NCI-H510A treated with DMSO at 0.1 percent for 48 hours (cell line): ENCODE data around the gene MACROD2.

Experiments used
- DNase-seq: peaks from one replicate; lab custom pipeline; 2025; lab: John Stamatoyannopoulos, UW

The MACROD2 gene

DNA sequence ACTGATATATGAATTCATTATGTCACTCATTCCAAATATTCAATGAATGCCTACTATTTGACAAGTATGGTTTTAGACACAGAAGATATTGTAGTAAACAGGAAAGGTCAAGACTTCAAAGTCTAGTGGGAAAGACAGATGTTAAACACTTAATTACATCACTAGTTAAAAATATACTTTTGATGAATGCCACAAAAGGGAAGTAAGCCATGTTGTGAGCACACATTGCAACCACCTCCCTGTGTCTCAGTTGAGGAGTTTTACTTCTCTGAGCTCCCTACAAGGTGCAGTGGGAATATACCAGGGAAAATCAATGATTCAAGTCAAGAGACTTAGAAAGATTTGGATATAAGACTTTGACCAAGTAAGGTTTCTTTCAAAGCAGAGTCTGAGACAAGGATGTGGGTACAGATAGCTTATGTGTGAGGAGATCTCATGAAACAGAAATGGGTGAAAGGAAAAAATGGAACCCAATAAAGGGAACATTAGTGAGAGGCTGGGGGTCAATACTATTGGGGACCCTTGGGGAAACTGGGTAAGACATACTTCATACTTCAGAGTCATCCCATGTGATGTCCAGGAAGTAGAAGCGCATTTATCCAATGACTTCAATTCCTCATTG lies 2074.2 kb downstream of the MACROD2 start:
- DNase-seq = no peak

DNA sequence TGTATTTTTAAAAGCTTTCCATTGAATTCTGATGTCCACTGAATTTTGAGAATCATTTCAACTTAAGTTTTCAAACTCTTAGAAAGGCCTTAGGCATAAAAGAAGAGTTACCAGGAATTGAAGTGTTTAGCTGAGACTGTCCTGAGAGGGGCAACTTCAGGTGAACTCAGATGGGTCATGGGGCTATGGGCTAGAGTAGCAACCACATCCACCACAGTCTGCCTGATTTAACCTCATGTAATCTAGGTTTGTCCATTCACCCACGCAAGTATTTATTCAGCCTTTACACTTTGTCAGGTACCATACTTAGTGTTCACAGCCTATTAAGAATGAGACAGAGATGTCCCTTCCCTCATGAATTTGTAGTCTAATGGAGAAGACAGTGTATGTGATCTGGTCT lies 2076.9 kb downstream of the MACROD2 start:
- DNase-seq = no peak

DNA sequence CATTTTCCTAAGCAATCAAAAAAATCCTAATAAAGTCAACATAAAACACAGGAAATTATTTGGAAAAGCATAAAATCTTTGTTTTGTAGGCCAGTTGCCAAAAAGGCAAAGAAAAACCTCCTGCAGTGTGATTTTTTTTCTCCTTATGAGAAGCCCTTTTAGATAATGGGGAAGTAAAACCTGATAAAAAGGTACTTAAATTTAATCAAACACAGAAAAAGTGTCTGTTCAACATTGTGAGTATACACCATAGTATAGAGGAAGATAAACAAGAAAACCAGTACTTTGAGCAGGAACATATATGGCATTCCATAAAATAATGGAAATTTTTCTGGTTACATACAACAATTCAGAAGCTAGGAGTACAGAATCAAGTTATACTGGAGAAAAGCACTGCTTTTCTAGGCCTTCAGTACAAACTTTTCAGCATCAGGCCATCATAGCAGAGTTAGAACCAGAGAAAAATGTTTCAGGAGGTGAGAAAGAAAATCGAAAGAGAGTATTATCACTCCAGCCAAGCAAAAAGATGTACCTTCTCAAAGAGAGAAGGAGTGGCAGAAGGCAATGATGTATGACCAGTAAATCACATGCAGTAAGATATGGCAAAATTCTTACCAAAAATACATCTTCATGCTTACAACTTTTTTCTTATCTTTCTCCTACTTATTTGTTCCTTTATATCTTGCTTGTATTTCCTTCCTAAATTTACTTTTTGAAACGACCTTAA lies 2083.0 kb downstream of the MACROD2 start:
- DNase-seq = no peak

DNA sequence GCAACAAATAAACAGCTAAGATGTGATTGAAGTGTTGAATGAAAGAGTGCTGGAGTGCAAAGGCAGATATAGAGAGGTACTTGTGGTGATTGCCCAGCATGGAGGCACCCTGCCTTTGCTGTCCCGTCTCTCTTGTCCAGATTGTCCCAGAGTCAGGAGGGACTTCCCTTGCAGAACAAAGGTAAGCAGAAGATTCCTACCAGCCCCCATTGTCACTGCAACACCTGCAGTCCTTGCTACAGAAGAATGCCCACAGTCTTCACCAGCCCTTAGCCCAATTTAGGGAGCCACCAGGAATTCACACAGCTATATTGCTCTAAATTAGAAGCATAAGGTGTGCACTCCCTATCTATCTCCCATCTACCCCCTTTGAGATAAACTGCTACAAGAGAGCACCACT lies 2086.1 kb downstream of the MACROD2 start:
- no peak for DNase-seq

DNA sequence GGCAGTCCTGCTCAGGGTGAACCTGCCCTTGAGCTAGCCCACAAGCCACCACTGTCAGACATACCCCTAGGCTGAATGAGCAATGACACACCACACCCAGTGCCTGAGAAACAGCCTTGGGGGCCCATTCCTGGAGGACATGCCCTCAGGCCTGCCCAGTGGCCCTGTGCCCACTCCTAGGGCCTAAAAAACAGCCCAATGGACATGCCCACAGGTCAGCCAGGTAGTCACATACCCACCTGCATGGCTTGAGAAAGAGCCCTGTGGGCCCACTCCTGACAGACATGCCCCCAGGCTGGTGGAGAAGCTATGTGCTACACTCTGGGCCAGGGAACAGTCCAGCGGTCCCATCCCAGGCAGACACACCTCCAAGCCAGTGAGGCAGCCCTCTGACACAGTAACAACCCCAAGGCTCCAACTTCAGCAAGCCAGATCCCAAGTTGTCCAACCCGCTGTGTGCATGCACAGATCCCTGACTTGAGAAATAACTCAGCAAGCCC lies 2086.8 kb downstream of the MACROD2 start:
- no peak for DNase-seq

DNA sequence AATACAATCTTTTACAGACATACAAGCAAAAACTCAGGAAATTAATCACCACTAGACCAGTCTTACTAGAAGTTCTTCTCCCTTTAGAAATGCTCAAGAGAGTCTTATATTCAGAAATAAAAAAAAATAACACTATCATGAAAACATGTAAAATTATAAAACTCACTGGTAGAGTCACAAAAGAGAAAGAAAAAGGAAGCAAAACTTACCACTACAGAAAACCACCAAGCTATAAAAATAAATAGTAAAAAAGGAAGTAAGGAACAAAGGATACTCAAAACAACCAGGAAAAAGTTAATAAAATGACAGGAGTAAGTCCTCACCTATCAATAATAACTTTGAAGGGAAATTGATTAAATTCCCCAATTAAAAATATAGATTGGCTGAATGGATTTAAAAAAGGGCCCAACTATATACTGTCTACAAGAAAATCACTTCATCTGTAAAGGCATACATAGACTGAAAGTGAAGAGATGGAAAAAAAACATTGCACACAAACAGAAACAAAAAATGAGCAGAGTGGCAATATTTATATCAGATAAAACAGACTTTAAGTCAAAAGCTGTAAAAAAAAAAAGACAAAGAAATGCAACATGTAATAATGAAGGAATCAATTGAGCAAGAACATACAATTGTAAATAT lies 2088.4 kb downstream of the MACROD2 start:
- no peak for DNase-seq

DNA sequence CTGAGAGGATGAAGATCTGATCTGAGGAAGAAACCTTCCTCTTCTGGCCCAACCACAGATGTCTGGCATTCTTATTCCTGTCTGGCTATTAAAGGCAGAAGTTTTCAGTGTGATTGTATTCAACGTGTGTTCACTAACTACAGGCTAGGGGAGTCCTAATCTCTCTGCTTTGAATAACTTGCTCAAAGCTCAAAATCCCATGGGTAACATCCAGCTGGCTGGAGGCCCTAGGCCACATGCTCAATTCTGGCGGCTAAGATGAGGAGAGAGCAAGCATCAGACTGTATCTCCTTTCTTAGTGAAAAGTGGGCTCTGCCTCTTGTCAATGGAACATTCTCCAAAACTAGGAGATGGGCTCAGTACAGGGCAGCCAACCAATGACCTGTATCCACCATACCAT lies 2099.9 kb downstream of the MACROD2 start:
- DNase-seq = no peak

DNA sequence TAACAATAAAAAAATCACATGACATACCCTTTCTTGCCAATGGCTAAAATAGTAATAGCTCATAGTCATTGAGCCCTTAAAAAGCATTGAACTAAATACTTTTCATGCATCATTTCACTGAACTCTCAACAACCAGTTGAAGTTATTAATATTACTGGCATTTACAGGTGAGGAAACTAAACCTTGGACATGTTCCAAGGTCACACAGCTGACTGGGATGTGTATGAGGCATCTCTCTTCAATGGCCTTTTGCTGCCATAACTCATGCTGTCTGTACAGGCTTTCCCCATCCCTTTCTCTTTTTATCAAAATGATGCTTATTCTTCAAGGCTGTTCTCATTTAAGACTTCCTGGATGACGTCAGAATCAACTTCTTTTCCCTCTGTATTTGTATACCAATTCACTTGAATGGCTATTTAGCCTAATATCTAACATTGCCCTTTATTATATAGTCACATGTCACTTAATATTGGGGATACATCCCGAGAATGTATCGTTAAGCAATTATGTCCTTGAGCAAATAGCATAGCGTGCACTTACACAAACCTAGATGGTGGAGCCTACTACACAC lies 2101.5 kb downstream of the MACROD2 start:
- peak; percentile 64 for DNase-seq

DNA sequence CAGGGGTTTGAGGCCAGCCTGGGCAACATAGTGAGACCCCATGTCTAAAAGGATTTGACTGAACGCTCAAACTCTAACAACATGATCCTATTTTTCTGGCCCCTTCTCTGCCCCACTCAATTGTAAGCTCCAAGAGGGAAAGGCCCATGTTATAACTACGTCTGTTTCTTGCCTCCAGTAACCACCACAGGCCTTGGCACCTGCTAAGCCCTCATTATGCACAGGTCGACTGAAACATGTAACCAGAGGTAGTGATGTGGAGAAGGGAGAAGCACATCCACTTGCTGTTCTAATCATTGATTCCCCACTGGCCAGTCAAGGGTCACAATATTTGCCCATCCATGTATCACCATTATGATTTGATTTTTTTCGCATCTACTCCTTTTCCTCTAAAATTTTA lies 2102.5 kb downstream of the MACROD2 start:
- DNase-seq = no peak

DNA sequence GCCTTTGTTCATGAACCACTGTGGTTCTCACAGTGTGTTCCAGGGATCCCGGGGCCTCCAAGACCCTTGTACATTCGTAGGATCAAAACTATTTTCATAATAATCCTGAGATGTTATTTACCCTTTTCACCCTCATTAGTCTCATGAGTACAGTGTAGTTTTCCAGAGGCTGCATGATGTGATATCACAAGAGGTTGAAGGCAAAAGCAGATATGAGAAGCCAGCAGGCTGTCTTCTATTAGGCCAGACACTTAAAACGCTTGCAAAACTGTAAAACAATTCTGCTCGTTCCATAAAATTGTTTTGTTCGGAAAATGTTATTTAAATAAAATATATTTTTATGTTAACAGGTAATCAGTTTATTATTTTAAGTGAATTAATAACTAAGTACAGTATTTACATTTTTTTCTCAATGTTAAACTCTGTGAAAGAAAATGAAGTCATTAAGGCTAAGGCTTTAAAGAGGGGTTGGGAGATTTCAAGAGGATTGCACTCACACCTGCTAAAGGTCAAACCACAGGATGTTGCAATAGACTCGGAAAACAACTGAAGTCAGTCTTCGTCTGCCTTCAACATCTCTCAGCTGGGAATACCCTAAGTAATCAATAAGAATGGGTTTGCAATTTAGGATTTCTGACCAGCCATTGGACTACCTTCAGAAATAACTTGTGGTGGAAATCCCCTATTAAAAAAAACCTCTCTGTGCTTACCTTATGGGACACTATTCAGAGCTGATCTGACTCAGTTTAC lies 2103.7 kb downstream of the MACROD2 start:
- peak; percentile 81 for DNase-seq

DNA sequence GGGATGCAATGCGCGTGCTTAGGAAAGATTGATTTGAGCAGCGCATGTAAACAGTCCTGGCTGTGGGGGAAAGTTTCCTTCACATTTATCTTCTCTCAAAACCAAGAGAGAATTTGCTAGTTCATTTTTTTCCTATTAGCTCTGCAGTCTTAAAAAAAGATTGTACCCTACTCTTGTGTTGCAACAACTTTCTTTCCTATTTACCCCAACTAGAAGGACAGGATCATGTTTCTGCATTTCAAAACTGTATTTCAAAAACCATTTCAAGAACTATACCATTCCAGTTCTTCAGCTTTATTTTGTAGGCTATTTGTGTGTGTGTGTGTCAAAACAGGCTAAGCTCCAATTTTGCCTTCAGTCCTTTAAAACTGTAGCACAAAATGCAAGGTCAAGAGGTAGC lies 2104.8 kb downstream of the MACROD2 start:
- no peak for DNase-seq

DNA sequence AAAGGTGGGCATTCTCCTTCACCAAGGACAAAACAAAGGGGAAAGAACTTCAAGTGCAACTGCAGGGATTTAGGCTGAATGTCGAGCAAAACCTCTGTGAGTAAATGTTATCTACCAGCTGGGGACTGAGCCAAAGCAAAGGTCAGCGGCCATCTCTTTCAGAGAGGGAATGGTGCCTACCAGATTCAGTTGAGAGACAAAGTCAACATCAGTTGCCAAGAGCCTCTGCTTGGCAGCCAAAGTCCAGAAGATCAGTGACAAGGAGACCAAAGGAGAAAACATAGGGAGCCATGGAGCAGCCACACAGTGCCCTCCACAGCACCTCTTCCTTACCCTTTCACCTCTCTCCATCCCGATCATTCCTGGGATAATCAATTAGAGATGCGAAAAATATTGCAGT lies 2105.5 kb downstream of the MACROD2 start:
- no peak for DNase-seq
